ENCODE measurements around the gene BBS1. TPM values are rescaled to one million over a fixed set of nuclear protein-coding genes. Genes with fewer than 3 reads are reported as not detected.

BBS1 gene
- polyA plus RNA-seq, 1 of the 3 experiments (the other 2 are of a cell fraction): 24.8 TPM

DNA sequence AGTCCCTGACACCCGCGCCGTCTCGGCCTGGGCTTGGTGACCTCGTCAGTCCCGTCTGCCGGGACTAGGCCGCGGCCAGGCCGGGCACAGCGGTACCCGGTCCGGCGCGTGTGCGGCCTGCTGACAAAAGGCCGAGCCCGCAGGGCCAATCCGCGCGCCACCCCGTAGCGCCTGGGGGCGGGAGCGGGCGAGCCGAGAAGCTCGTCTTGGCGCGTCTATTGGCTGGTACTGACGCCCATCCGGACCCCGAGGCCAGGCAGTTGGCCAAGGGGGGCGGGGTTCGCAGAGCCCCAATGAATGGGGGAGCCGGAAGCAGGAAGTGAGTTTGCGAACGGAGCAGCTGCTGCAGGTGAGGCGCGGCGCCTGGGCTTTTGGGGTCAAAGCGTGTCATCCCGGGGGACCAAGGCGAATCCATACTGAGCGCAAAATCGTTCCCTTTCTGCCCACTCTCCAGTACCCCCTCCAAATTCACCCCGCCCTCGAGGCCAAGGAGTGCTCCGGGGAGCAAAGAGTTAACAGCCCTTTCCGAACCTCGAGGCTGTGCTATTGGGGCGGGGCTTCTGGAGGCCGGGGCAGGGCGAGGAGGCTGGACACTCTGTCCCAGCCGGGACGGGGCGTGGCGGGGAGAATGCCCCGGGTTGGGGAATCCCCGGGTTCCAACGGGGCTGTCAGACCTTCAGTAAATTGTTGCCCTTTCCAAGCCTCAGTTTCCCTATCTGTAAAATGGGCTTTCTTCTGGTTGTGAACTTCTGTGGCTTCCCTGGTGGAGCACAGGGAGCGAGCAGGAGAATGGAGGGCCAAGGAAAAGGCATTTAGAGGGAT is 30.1 kb upstream of the BBS1 start, which contains the start of gene DPP3:
TSS of gene DPP3 (plus strand) at position 318 of the 822 bp plus-strand sequence. CDS start 1,767 bp downstream, outside the sequence.
- WGBS (ENCODE audit: low lambda C conversion rate): 7% methylated on average over 17 of the region's 62 CpGs

More for the DNA sequence above, 30.1 kb upstream of the BBS1 start, which contains the start of gene DPP3:
- H3K4me1 ChIP-seq (ENCODE audit: control insufficient read depth in 1 of 2, insufficient read depth in 2 of 2, low read depth in 1 of 2, low read length in 1 of 2): peaks cover 0 to 15% of the 10 kb centered on the region in 2 experiments; a peak in 2 of 4 replicates
- no peaks in the 10 kb centered on the region for H4K20me1 ChIP-seq (ENCODE audit: insufficient read depth)
- TF ChIP-seq, protein P1, sequence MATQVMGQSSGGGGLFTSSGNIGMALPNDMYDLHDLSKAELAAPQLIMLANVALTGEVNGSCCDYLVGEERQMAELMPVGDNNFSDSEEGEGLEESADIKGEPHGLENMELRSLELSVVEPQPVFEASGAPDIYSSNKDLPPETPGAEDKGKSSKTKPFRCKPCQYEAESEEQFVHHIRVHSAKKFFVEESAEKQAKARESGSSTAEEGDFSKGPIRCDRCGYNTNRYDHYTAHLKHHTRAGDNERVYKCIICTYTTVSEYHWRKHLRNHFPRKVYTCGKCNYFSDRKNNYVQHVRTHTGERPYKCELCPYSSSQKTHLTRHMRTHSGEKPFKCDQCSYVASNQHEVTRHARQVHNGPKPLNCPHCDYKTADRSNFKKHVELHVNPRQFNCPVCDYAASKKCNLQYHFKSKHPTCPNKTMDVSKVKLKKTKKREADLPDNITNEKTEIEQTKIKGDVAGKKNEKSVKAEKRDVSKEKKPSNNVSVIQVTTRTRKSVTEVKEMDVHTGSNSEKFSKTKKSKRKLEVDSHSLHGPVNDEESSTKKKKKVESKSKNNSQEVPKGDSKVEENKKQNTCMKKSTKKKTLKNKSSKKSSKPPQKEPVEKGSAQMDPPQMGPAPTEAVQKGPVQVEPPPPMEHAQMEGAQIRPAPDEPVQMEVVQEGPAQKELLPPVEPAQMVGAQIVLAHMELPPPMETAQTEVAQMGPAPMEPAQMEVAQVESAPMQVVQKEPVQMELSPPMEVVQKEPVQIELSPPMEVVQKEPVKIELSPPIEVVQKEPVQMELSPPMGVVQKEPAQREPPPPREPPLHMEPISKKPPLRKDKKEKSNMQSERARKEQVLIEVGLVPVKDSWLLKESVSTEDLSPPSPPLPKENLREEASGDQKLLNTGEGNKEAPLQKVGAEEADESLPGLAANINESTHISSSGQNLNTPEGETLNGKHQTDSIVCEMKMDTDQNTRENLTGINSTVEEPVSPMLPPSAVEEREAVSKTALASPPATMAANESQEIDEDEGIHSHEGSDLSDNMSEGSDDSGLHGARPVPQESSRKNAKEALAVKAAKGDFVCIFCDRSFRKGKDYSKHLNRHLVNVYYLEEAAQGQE (IDR thresholded peaks at IDR 0.05; ENCODE audit: low read depth, low read length): peak; percentile 44; the same call in 1 of the 2 replicates
- TF ChIP-seq TAF1 (IDR thresholded peaks at IDR 0.05; ENCODE audit: borderline replicate concordance, low read depth, low read length): peak; percentile 65; the same call in 1 of the 2 replicates
- peak; percentile 52 for TF ChIP-seq IRF3 (IDR thresholded peaks at IDR 0.05; ENCODE audit: low read depth, low read length)
- TF ChIP-seq SIN3A (IDR thresholded peaks at IDR 0.05; ENCODE audit: borderline replicate concordance, low read depth, low read length): peak; percentile 20; the same call in 1 of the 2 replicates
- no peak for TF ChIP-seq FOXM1 (IDR thresholded peaks at IDR 0.05; ENCODE audit: low read depth)
- peak; percentile 78 for TF ChIP-seq MAX (IDR thresholded peaks at IDR 0.05; ENCODE audit: low read depth)
- no peak for TF ChIP-seq MEF2A (IDR thresholded peaks at IDR 0.05; ENCODE audit: borderline replicate concordance, low read depth)
- TF ChIP-seq GABPA (IDR thresholded peaks at IDR 0.05; ENCODE audit: low read depth): peak; percentile 78
- peak; percentile 67 for TF ChIP-seq CHD2 (IDR thresholded peaks at IDR 0.05; ENCODE audit: low read length, partially characterized antibody)
- TF ChIP-seq YY1 (IDR thresholded peaks at IDR 0.05; ENCODE audit: low read depth): no peak
- peak; percentile 84; the same call in 1 of the 2 replicates for TF ChIP-seq POLR2AphosphoS5 (IDR thresholded peaks at IDR 0.05; ENCODE audit: low read depth, low read length)
- peak; percentile 54 for TF ChIP-seq MXI1 (IDR thresholded peaks at IDR 0.05; ENCODE audit: low read depth, low read length)
- TF ChIP-seq, protein P2, sequence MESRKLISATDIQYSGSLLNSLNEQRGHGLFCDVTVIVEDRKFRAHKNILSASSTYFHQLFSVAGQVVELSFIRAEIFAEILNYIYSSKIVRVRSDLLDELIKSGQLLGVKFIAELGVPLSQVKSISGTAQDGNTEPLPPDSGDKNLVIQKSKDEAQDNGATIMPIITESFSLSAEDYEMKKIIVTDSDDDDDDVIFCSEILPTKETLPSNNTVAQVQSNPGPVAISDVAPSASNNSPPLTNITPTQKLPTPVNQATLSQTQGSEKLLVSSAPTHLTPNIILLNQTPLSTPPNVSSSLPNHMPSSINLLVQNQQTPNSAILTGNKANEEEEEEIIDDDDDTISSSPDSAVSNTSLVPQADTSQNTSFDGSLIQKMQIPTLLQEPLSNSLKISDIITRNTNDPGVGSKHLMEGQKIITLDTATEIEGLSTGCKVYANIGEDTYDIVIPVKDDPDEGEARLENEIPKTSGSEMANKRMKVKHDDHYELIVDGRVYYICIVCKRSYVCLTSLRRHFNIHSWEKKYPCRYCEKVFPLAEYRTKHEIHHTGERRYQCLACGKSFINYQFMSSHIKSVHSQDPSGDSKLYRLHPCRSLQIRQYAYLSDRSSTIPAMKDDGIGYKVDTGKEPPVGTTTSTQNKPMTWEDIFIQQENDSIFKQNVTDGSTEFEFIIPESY (IDR thresholded peaks at IDR 0.05; ENCODE audit: borderline replicate concordance, low read depth): peak; percentile 27; the same call in 1 of the 2 replicates
- no peak for TF ChIP-seq JUND (IDR thresholded peaks at IDR 0.05)
- no peak for TF ChIP-seq EZH2phosphoT487 (IDR thresholded peaks at IDR 0.05; ENCODE audit: borderline replicate concordance, low read depth)
- TF ChIP-seq NFIC (IDR thresholded peaks at IDR 0.05; ENCODE audit: borderline replicate concordance): peak; percentile 45; the same call in 1 of the 2 replicates
- TF ChIP-seq TCF12 (IDR thresholded peaks at IDR 0.05): no peak
- TF ChIP-seq PBX3 (IDR thresholded peaks at IDR 0.05): peak; percentile 99
- no peak for TF ChIP-seq FOXJ3 (CRISPR knock-in tag; IDR thresholded peaks at IDR 0.05)
- no peak for TF ChIP-seq USF1 (IDR thresholded peaks at IDR 0.05; ENCODE audit: borderline replicate concordance, low read depth)
- peak; percentile 38; the same call in 1 of the 2 replicates for TF ChIP-seq RCOR1 (IDR thresholded peaks at IDR 0.05; ENCODE audit: low read length)
- TF ChIP-seq ELF1 (IDR thresholded peaks at IDR 0.05): peak; percentile 98
- peak within 1 kb of the TSS; percentile 98 for H3K4me2 ChIP-seq
- no peaks in the 10 kb centered on the region for H3F3A ChIP-seq (replicated peaks; ENCODE audit: insufficient read depth)
- H2AFZ ChIP-seq (ENCODE audit: low read depth): peak within 1 kb of the TSS; percentile 71
- peak within 1 kb of the TSS; percentile 64 to 82 for H3K4me3 ChIP-seq (ENCODE audit: low read depth in 2 of 2, low read length in 1 of 2)
- peak; percentile 99 for DNase-seq
- no peaks in the 10 kb centered on the region for H3K9me3 ChIP-seq
- H3K27ac ChIP-seq (ENCODE audit: low read depth in 2 of 2, low read length in 1 of 2): peak within 1 kb of the TSS; percentile 85 to 93
- CTCF ChIA-PET: interaction anchor here (0.9 to 3.8 kb wide), 10 partner anchors 9 to 169 kb away, joined by 3 to 32 read pairs (median 5); partner anchors contain the start of genes MRPL11 and PELI3
- H3K36me3 ChIP-seq (replicated peaks in 1 of 2; ENCODE audit: control insufficient read depth in 1 of 2, insufficient read depth in 2 of 2, low read length in 1 of 2): peaks cover 0 to 5% of the 10 kb centered on the region in 2 experiments
- peak within 1 kb of the TSS; percentile 93 for H3K9ac ChIP-seq
- no peaks in the 10 kb centered on the region for H3K27me3 ChIP-seq (ENCODE audit: insufficient read depth)
- H3K9me2 ChIP-seq: no peaks in the 10 kb centered on the region
- H3K79me2 ChIP-seq (ENCODE audit: insufficient read depth): peaks cover 17% of the 10 kb centered on the region; the same call in 1 of the 2 replicates
- POLR2A ChIA-PET: interaction anchor here (0.9 to 2.7 kb wide), 11 partner anchors 10 to 365 kb away, joined by 3 to 18 read pairs (median 6); partner anchors contain the start of genes BBS1, BRMS1, MRPL11 and PELI3

All from SK-N-SH (cell line).